CD8-positive, alpha-beta memory T cell (primary cell): Measurements from ENCODE around the gene SHMT1. TPM values are rescaled to one million over a fixed set of nuclear protein-coding genes. Genes with fewer than 3 reads are reported as not detected.
A peak's percentile ranks its signal among the peaks of the same experiment; 100 is the strongest.
"Not testable (repeated sequence)": the region's sequence is repeated elsewhere in the genome, so short reads cannot be mapped to it uniquely, and the experiment has no call there.

Experiments
- CTCF ChIA-PET: fragments of 350-600 bp; sonication (Branson Sonifier 250); formaldehyde crosslinking; loops from one replicate; lab custom pipeline; 2021; ENCODE audit warnings: antibody characterized with exemption; lab: Charles Lee
- POLR2A ChIA-PET: fragments of 350-600 bp; sonication (Branson Sonifier 250); formaldehyde crosslinking; loops from one replicate; lab custom pipeline; 2021; ENCODE audit warnings: antibody characterized with exemption; lab: Charles Lee
- DNase-seq, 5 donors: peaks; one replicate each; pipeline versions ENCODE4 v3.0.0 to v3.0.0-alpha.2; 2020 to 2022; ENCODE audit warnings: mixed read lengths in 1 of 5
- H3K27ac ChIP-seq: one replicate; pipeline ENCODE4 v1.7.0; 2013; ENCODE audit warnings: low read depth, mild to moderate bottlenecking, low read length, moderate library complexity
- H3K27me3 ChIP-seq: 2 replicates; pipeline ENCODE4 v1.7.0; 2013; ENCODE audit warnings: low read length, mild to moderate bottlenecking; ENCODE audit not compliant: insufficient read depth, poor library complexity, severe bottlenecking
- H3K36me3 ChIP-seq: 2 replicates; pipeline ENCODE4 v1.7.0; 2013; ENCODE audit warnings: mild to moderate bottlenecking, low read length, moderate library complexity; ENCODE audit not compliant: insufficient read depth
- H3K4me1 ChIP-seq: 2 replicates; pipeline ENCODE4 v1.7.0; 2013; ENCODE audit warnings: mild to moderate bottlenecking, low read length, moderate library complexity; ENCODE audit not compliant: insufficient read depth
- H3K4me3 ChIP-seq: 2 replicates; pipeline ENCODE4 v1.7.0; 2013; ENCODE audit warnings: mild to moderate bottlenecking, low read length
- H3K9me3 ChIP-seq: 2 replicates; pipeline ENCODE4 v1.7.0; 2013; ENCODE audit warnings: mild to moderate bottlenecking, low read length
- H3K27ac Mint-ChIP-seq, 8 donors: one replicate each; pipeline ENCODE4 v1.8.0; 2020 to 2021; ENCODE audit warnings: mixed read lengths in 8 of 8, mild to moderate bottlenecking in 6 of 8, inconsistent platforms in 3 of 8, moderate library complexity in 3 of 8
- H3K27me3 Mint-ChIP-seq, 2 donors: one replicate each; pipeline ENCODE4 v1.8.0; 2020 to 2021; ENCODE audit warnings: mixed read lengths in 2 of 2, mild to moderate bottlenecking in 1 of 2, moderate library complexity in 1 of 2
- H3K36me3 Mint-ChIP-seq, 3 donors: one replicate each; pipeline ENCODE4 v1.8.0; 2020 to 2021; ENCODE audit warnings: mixed read lengths in 3 of 3, inconsistent platforms in 1 of 3, mild to moderate bottlenecking in 1 of 3
- H3K4me1 Mint-ChIP-seq, 3 donors: one replicate each; pipeline ENCODE4 v1.8.0; 2020 to 2021; ENCODE audit warnings: mixed read lengths in 3 of 3, inconsistent platforms in 1 of 3, mild to moderate bottlenecking in 1 of 3
- H3K4me3 Mint-ChIP-seq, 7 donors: one replicate each; pipeline ENCODE4 v1.8.0; 2020 to 2021; ENCODE audit warnings: mixed read lengths in 7 of 7, mild to moderate bottlenecking in 6 of 7, moderate library complexity in 4 of 7, inconsistent platforms in 2 of 7
- H3K9me3 Mint-ChIP-seq, 5 donors: one replicate each; pipeline ENCODE4 v1.8.0; 2020 to 2022; ENCODE audit warnings: mixed read lengths in 5 of 5, mild to moderate bottlenecking in 3 of 5, moderate library complexity in 2 of 5, inconsistent platforms in 1 of 5
- polyA plus RNA-seq: library from polyadenylated mRNA; unstranded; fragments of 300-500 nt; fragmentation: Illumina TruSeq; gene quantifications from one replicate; pipeline ENCODE4 v1.2.3, GENCODE V29; 2021
- total RNA-seq, 2 experiments: library from RNA; stranded (reverse); gene quantifications; one replicate each; pipeline ENCODE4 v1.2.3, GENCODE V29; 2021

The SHMT1 gene
- total and polyA plus RNA-seq, 3 experiments from 2014 or later = 28.8 to 43.8 (median 42.4) TPM

DNA sequence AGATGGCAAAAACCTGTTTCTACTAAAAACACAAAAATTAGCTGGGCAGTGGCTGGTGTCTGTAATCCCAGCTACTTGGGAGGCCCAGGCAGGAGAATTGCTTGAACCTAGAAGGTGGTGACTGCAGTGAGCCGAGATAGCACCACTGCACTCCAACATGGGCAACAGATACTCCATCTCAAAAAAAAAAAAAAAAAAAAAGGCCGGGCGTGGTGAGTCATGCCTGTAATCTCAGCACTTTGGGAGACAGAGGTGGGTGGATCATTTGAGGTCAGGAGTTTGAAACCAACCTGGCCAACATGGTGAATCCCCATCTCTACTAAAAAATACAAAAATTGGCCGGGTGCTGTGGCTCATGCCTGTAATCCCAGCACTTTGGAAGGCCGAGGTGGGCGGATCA, 9.8 kb upstream of the SHMT1 start:
- H3K27me3 Mint-ChIP-seq = peaks cover 3 to 13% of the 10 kb centered on the region in 2 donors
- H3K4me1 Mint-ChIP-seq, DNase-seq, H3K27ac Mint-ChIP-seq, H3K4me1 ChIP-seq, H3K9me3 ChIP-seq, H3K9me3 Mint-ChIP-seq, H3K4me3 Mint-ChIP-seq, H3K27me3 ChIP-seq, CTCF ChIA-PET, H3K27ac ChIP-seq, POLR2A ChIA-PET, H3K36me3 Mint-ChIP-seq, H3K36me3 ChIP-seq, H3K4me3 ChIP-seq: not testable (repeated sequence)

DNA sequence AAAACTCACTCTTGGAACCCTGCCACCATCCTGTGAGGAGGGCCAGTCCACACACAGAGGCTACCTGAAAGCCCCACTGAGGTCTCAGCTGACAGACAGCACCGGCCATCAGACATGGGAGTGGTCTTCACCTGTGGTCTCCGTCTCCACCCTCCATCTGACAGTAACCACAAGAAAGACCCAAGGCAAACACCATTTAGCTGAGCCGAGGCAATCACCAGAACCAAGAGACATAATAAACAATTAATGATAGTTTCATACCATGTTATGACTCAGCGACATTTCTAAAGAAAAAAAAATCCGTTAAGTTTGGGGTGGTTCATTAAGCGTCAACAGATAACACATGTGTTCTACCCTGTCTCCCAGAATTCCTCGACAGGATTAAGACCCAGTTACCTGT, 8.1 kb upstream of the SHMT1 start:
- ChIA-PET CTCF (no interaction called here), POLR2A (no interaction called here)
- Mint-ChIP-seq H3K9me3 (no peaks in the 10 kb centered on the region), H3K4me3 (peak overlapping the region in 1 of 7 donors; percentile 28), H3K36me3 (no peaks in the 10 kb centered on the region), H3K4me1 (peaks cover 0 to 5% (median 5%) of the 10 kb centered on the region in 3 donors), H3K27ac (peak overlapping the region in 1 of 8 donors; percentile 2), H3K27me3 (peaks cover 3 to 13% of the 10 kb centered on the region in 2 donors)
- DNase-seq = no peak
- Histone ChIP-seq H3K4me3 (no peak overlapping the region), H3K27me3 (no peaks in the 10 kb centered on the region), H3K9me3 (no peaks in the 10 kb centered on the region), H3K36me3 (no peaks in the 10 kb centered on the region), H3K4me1 (no peaks in the 10 kb centered on the region), H3K27ac (no peak overlapping the region)

DNA sequence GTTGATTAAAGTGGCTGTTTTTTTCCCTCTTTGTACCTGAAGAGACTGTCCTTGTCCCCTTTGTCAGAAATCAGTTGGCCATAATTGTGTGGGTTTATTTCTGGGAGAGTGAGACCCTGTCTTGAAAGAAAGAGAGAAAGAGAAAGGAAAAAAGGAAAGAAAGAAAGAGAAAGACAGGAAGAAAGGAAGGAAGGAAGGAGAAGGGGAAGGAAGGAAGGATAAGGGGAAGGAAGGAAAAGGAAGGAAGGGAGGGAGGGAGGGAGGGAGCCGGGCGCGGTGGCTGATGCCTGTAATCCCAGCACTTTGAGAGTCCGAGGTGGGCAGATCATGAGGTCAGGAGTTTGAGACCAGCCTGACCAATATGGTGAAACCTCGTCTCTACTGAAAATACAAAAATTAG, 7.4 kb upstream of the SHMT1 start:
- H3K27ac Mint-ChIP-seq = no peak overlapping the region
- H3K4me3 ChIP-seq = no peak overlapping the region
- no peaks in the 10 kb centered on the region for H3K36me3 ChIP-seq
- no peak overlapping the region for H3K27ac ChIP-seq
- POLR2A ChIA-PET = no interaction called here
- no peaks in the 10 kb centered on the region for H3K9me3 ChIP-seq
- H3K4me1 Mint-ChIP-seq = peaks cover 0 to 5% (median 5%) of the 10 kb centered on the region in 3 donors
- DNase-seq = no peak
- no peaks in the 10 kb centered on the region for H3K9me3 Mint-ChIP-seq
- H3K36me3 Mint-ChIP-seq = no peaks in the 10 kb centered on the region
- peaks cover 3 to 13% of the 10 kb centered on the region in 2 donors for H3K27me3 Mint-ChIP-seq
- H3K27me3 ChIP-seq = no peaks in the 10 kb centered on the region
- no peaks in the 10 kb centered on the region for H3K4me1 ChIP-seq
- no peak overlapping the region for H3K4me3 Mint-ChIP-seq
- CTCF ChIA-PET = no interaction called here

DNA sequence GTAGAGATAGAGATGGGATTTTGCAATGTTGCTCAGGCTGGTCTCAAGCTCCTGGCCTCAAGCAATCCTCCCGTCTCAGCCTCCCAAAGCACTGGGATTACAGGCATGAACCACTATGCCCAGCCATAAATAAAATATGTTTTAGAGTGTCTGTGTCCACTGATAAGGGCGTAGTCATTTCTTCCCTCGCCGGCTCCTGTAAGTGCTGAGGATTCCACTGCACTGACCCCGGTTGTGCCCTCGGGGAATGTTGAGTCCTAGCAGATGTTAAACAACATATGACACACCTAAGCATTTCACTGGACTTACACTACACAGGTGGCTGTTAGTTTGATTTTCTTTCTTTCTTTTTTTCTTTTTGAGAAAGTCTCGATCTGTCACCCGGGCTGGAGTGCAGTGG, 5.6 kb upstream of the SHMT1 start:
- CTCF ChIA-PET = no interaction called here

DNA sequence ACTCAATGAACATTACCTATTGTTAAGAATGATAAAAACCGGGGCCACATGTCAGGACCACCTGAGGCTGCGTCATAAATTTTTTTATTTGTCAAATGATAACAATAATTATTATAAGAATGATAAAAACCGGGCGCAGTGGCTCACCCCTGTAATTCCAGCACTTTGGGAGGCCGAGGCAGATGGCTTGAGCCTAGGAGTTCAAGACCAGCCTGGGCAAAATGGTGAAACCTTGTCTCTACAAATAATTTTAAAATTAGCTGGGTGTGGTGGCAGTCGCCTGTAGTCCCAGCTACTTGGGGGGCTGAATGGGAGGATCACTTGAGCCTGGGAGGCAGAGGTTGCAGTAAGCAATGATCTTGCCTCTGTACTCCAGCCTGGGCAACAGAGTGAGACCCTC, 816 bp upstream of the SHMT1 start:
- H3K4me1 Mint-ChIP-seq = peaks cover 13 to 20% (median 17%) of the 10 kb centered on the region in 3 donors
- no peak overlapping the region for H3K4me3 ChIP-seq
- H3K4me1 ChIP-seq = peaks cover 8% of the 10 kb centered on the region
- no peaks in the 10 kb centered on the region for H3K9me3 Mint-ChIP-seq
- peak overlapping the region in 4 of 7 donors; percentile 27 to 43 (median 36) for H3K4me3 Mint-ChIP-seq
- no peak for DNase-seq
- peaks cover 0 to 6% (median 0%) of the 10 kb centered on the region in 3 donors for H3K36me3 Mint-ChIP-seq
- H3K36me3 ChIP-seq = no peaks in the 10 kb centered on the region
- H3K27ac Mint-ChIP-seq = no peak overlapping the region
- H3K27me3 Mint-ChIP-seq = no peaks in the 10 kb centered on the region
- ChIA-PET CTCF (interaction anchor here (1.5 kb wide), 1 partner anchor 10 kb away, joined by 4 read pairs; no protein-coding TSS in a partner anchor), POLR2A (no interaction called here)
- H3K27me3 ChIP-seq = no peaks in the 10 kb centered on the region
- no peak overlapping the region for H3K27ac ChIP-seq
- H3K9me3 ChIP-seq = no peaks in the 10 kb centered on the region

More for the DNA sequence above, 5.6 kb upstream of the SHMT1 start:
- POLR2A ChIA-PET = no interaction called here
- H3K27ac Mint-ChIP-seq = no peak overlapping the region
- no peak for DNase-seq
- no peaks in the 10 kb centered on the region for H3K36me3 ChIP-seq
- no peaks in the 10 kb centered on the region for H3K9me3 ChIP-seq
- no peak overlapping the region for H3K27ac ChIP-seq
- H3K4me3 Mint-ChIP-seq = no peak overlapping the region
- no peaks in the 10 kb centered on the region for H3K9me3 Mint-ChIP-seq
- no peak overlapping the region for H3K4me3 ChIP-seq
- H3K27me3 Mint-ChIP-seq = peaks cover 3 to 13% of the 10 kb centered on the region in 2 donors
- no peaks in the 10 kb centered on the region for H3K27me3 ChIP-seq
- no peaks in the 10 kb centered on the region for H3K36me3 Mint-ChIP-seq
- no peaks in the 10 kb centered on the region for H3K4me1 ChIP-seq
- H3K4me1 Mint-ChIP-seq = peaks cover 0 to 5% (median 5%) of the 10 kb centered on the region in 3 donors

DNA sequence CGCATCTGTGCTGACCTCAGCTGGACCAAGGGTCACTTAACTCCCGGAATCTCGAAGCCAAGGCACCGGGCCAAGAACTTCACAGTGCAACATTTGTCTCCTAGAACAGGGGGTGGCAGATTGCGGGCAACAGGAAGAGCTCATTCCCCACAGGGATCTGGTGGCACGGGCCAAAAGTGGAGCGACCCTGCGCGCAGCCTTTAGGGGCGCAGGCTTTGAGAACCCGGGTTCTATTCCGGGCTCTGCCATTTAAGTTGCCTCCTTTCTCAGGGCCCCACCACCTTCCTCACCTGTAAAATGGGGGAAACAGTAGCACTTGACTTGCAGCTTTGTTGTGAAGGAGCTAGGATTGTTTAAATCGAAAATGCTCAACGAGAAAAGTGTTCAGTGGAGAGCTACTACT, 651 bp downstream of the SHMT1 start:
- peaks cover 8% of the 10 kb centered on the region for H3K4me1 ChIP-seq
- H3K4me3 ChIP-seq = peak overlapping the region; percentile 78
- H3K27me3 ChIP-seq = no peaks in the 10 kb centered on the region
- H3K36me3 ChIP-seq = no peaks in the 10 kb centered on the region
- H3K27ac ChIP-seq = peak overlapping the region; percentile 47
- Mint-ChIP-seq H3K27me3 (no peaks in the 10 kb centered on the region), H3K4me3 (peak overlapping the region; percentile 89 to 98 (median 93)), H3K9me3 (no peaks in the 10 kb centered on the region), H3K4me1 (peaks cover 13 to 20% (median 17%) of the 10 kb centered on the region in 3 donors), H3K27ac (peak overlapping the region; percentile 54 to 88 (median 76)), H3K36me3 (peaks cover 0 to 7% (median 0%) of the 10 kb centered on the region in 3 donors)
- CTCF ChIA-PET = interaction anchor here (0.9 to 1.0 kb wide), 3 partner anchors 16 to 179 kb away, joined by 3 to 4 read pairs (median 3); partner anchors contain the start of gene ALKBH5
- POLR2A ChIA-PET = interaction anchor here (0.9 to 1.4 kb wide), 4 partner anchors 13 to 179 kb away, joined by 3 to 7 read pairs (median 5); partner anchors contain the start of genes ALKBH5, MIEF2, SMCR8 and TOP3A
- H3K9me3 ChIP-seq = no peaks in the 10 kb centered on the region
- peak in 1 of 5 donors; percentile 5 for DNase-seq

DNA sequence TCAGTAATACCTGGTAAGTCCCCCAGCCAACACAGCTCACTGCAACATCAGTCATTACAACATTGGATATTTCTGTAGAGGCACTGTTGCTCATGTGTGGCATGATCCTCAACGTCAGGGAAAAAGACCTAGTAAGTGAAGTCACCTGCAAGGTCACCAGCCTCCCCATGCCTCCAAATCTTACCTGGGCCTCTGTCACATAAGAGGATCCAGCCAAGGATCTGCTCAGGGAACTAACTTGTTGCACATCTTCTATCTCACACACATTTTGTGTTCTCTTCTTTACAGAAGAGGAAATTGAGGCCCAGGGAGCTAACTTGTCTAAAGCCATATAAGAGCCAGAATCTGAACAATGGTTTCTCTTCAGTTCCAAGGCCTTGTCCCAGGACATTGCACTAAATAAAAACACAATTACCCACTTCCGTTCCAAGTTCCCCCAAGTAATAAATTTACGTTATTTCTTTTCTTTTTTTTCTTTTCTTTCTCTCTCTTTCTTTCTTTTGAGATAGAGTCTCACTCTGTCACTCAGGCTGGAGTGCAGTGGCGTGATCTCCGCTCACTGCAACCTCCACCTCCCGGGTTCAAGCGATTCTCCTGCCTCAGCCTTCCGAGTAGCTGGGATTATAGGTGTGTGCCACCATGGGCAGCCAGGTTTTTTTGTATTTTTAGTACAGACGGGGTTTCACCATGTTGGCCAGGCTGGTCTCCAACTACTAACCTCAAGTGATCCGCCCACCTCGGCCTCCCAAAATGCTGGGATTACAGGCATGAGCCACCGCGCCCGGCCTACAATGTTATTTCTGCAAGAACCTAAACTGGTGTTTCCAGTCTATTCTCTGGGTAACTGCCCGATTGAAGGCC, 1.3 kb downstream of the SHMT1 start:
- CTCF ChIA-PET = interaction anchor here (1.0 kb wide), 2 partner anchors 15 to 30 kb away, joined by 3 to 4 read pairs; no protein-coding TSS in a partner anchor
- peak overlapping the region; percentile 47 for H3K27ac ChIP-seq

DNA sequence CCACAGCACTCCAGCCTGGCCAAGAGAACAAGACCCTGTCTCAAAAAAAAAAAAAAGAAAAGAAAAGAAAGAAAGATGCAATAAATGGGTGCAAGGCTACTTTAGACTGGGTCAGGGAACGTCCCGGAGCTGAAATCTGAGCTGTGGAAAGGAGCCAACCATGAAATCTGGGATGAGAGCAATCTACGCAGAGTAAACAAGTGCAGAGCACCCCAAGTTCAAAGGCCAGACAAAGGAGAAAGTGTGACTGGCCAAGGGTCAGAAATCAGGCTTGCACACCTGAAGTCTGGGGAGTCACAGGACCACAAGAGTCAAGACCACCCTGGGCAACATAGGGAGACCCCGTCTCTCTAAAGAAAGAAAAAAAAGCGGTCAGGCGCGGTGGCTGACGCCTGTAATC, 2.8 kb downstream of the SHMT1 start:
- Histone ChIP-seq H3K4me1 (peaks cover 8% of the 10 kb centered on the region), H3K9me3 (no peaks in the 10 kb centered on the region), H3K27ac (no peak overlapping the region), H3K4me3 (no peak overlapping the region), H3K36me3 (no peaks in the 10 kb centered on the region), H3K27me3 (no peaks in the 10 kb centered on the region)
- POLR2A ChIA-PET = no interaction called here
- DNase-seq = no peak
- H3K4me1 Mint-ChIP-seq = peaks cover 14 to 20% (median 17%) of the 10 kb centered on the region in 3 donors
- peak overlapping the region in 3 of 7 donors; percentile 20 to 56 (median 24) for H3K4me3 Mint-ChIP-seq
- H3K27ac Mint-ChIP-seq = peak overlapping the region in 2 of 8 donors; percentile 51 to 74
- peaks cover 0 to 12% (median under 1%) of the 10 kb centered on the region in 3 donors for H3K36me3 Mint-ChIP-seq
- CTCF ChIA-PET = no interaction called here
- no peaks in the 10 kb centered on the region for H3K27me3 Mint-ChIP-seq
- no peaks in the 10 kb centered on the region for H3K9me3 Mint-ChIP-seq

More for the DNA sequence above, 1.3 kb downstream of the SHMT1 start:
- H3K9me3 ChIP-seq = no peaks in the 10 kb centered on the region
- no peaks in the 10 kb centered on the region for H3K27me3 ChIP-seq
- Mint-ChIP-seq H3K4me3 (peak overlapping the region; percentile 89 to 98 (median 93)), H3K9me3 (no peaks in the 10 kb centered on the region), H3K4me1 (peaks cover 13 to 20% (median 17%) of the 10 kb centered on the region in 3 donors), H3K36me3 (peaks cover 0 to 7% (median 0%) of the 10 kb centered on the region in 3 donors), H3K27me3 (no peaks in the 10 kb centered on the region), H3K27ac (peak overlapping the region; percentile 54 to 88 (median 72))
- peak overlapping the region; percentile 78 for H3K4me3 ChIP-seq
- peaks cover 8% of the 10 kb centered on the region for H3K4me1 ChIP-seq
- H3K36me3 ChIP-seq = no peaks in the 10 kb centered on the region
- no peak for DNase-seq
- POLR2A ChIA-PET = interaction anchor here (1.1 to 1.4 kb wide), 2 partner anchors 101 to 179 kb away, joined by 6 to 7 read pairs; partner anchors contain the start of genes ALKBH5 and MIEF2
